HEK293T (cell line): ENCODE results near the gene NCOA7.
"Not testable (repeated sequence)": the region's sequence is repeated elsewhere in the genome, so short reads cannot be mapped to it uniquely, and the experiment has no call there.

Experiments used
- CTCF ChIA-PET: fragments of 350-600 bp; formaldehyde crosslinking; extraction: SDS; loops from one replicate; lab custom pipeline; 2021; ENCODE audit warnings: antibody characterized with exemption, inconsistent platforms; lab: Yijun Ruan, JAX
- POLR2A ChIA-PET: fragments of 350-600 bp; formaldehyde crosslinking; extraction: SDS; loops from one replicate; lab custom pipeline; 2020; ENCODE audit warnings: antibody characterized with exemption, inconsistent platforms; lab: Yijun Ruan, JAX
- DNase-seq: peaks from one replicate; pipeline ENCODE4 v3.0.0; 2012; ENCODE audit warnings: mixed read lengths; ENCODE audit errors: extremely low spot score
- ARNT ChIP-seq: fragments of 450-650 bp; IDR thresholded peaks from 2 replicates; pipeline ENCODE4 v1.6.1; 2017; ENCODE audit warnings: mild to moderate bottlenecking
- BHLHE40 ChIP-seq: fragments of 450-650 bp; IDR thresholded peaks from 2 replicates; pipeline ENCODE4 v1.6.1; 2016; ENCODE audit warnings: mild to moderate bottlenecking, moderate library complexity, borderline replicate concordance
- CTBP1 ChIP-seq: fragments of 450-650 bp; IDR thresholded peaks from 2 replicates; pipeline ENCODE4 v1.6.1; 2016; ENCODE audit warnings: borderline replicate concordance
- ELF4 ChIP-seq: fragments of 450-650 bp; IDR thresholded peaks from 2 replicates; pipeline ENCODE4 v1.6.1; 2017; ENCODE audit warnings: antibody characterized with exemption
- FOXA1 ChIP-seq: fragments of 450-650 bp; IDR thresholded peaks from 2 replicates; pipeline ENCODE4 v1.6.1; 2016; ENCODE audit warnings: mild to moderate bottlenecking
- FOXK2 ChIP-seq: fragments of 450-650 bp; IDR thresholded peaks from 2 replicates; pipeline ENCODE4 v1.6.1; 2016; ENCODE audit warnings: mild to moderate bottlenecking
- FOXM1 ChIP-seq: fragments of 450-650 bp; IDR thresholded peaks from 2 replicates; pipeline ENCODE4 v1.6.1; 2017; ENCODE audit warnings: mild to moderate bottlenecking, borderline replicate concordance
- HDGF ChIP-seq: fragments of 450-650 bp; IDR thresholded peaks from 2 replicates; pipeline ENCODE4 v1.6.1; 2017; ENCODE audit warnings: antibody characterized with exemption, borderline replicate concordance
- L3MBTL2 ChIP-seq: fragments of 450-650 bp; conservative IDR thresholded peaks from 2 replicates; pipeline ENCODE4 v1.6.1; 2016; ENCODE audit warnings: mild to moderate bottlenecking
- LEF1 ChIP-seq: fragments of 450-650 bp; IDR thresholded peaks from 2 replicates; pipeline ENCODE4 v1.6.1; 2017; ENCODE audit warnings: mild to moderate bottlenecking, borderline replicate concordance
- NFRKB ChIP-seq: fragments of 450-650 bp; IDR thresholded peaks from 2 replicates; pipeline ENCODE4 v1.6.1; 2016; ENCODE audit warnings: mild to moderate bottlenecking, moderate library complexity
- SP1 ChIP-seq: fragments of 450-650 bp; IDR thresholded peaks from 2 replicates; pipeline ENCODE4 v1.6.1; 2017
- SUZ12 ChIP-seq: fragments of 450-650 bp; IDR thresholded peaks from 2 replicates; pipeline ENCODE4 v1.6.1; 2016; ENCODE audit warnings: mild to moderate bottlenecking
- TARDBP ChIP-seq: fragments of 450-650 bp; IDR thresholded peaks from 2 replicates; pipeline ENCODE4 v1.6.1; 2016
- ZNF384 ChIP-seq: fragments of 450-650 bp; IDR thresholded peaks from 2 replicates; pipeline ENCODE4 v1.6.1; 2016
- TF ChIP-seq, protein P1 (sequence below): fragments of 450-650 bp; IDR thresholded peaks from 2 replicates; pipeline ENCODE4 v1.6.1; 2016

The NCOA7 gene

DNA sequence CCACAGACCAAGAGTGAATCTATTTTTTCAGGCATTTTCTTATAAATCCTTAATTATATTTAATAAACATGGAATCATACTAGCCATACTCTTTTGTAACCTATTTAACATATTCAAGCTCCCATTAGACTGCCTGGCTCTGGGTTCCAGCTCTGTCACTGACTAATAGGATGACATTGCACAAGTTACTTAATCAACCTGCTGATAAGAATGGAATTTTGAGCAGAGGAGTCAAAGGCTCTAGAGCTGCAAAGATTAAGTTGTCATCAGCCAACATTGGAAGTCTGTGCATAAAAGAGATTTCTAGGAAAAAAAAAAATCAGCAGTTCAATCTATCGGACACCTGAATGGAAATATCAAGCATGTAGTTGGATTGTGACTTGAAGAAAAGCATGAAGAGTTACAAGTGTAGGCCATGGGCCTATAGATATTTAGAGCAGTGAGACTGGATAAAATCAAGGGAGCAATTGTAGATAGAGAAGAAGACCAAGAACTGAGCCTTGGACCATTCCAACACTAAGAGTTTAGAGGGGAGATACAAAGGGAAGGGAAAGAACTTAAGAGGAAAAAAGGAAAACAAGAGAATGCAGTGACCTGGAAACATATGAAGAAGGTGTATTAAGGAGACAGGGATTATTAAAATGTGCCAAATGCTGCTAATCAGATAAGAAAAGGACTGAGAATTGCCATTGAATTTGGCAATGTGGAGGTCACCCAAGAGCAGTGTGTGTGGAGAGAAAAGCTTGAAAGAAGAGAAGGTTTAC, 154.8 kb downstream of the NCOA7 start:
- TF ChIP-seq ELF4: no peak
- no peak for TF ChIP-seq ARNT
- no peak for TF ChIP-seq HDGF
- no peak for TF ChIP-seq SP1
- TF ChIP-seq LEF1: no peak
- TF ChIP-seq, protein P1, sequence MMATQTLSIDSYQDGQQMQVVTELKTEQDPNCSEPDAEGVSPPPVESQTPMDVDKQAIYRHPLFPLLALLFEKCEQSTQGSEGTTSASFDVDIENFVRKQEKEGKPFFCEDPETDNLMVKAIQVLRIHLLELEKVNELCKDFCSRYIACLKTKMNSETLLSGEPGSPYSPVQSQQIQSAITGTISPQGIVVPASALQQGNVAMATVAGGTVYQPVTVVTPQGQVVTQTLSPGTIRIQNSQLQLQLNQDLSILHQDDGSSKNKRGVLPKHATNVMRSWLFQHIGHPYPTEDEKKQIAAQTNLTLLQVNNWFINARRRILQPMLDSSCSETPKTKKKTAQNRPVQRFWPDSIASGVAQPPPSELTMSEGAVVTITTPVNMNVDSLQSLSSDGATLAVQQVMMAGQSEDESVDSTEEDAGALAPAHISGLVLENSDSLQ: no peak
- TF ChIP-seq FOXK2: no peak
- no peak for TF ChIP-seq NFRKB
- no peak for TF ChIP-seq SUZ12
- no peak for TF ChIP-seq ZNF384
- no peak for TF ChIP-seq TARDBP
- TF ChIP-seq FOXM1: no peak
- ChIA-PET CTCF (interaction anchor here (1.0 to 3.1 kb wide), 5 partner anchors 10 to 155 kb away, joined by 3 to 42 read pairs (median 4); partner anchors contain the start of genes HINT3 and NCOA7), POLR2A (interaction anchor here (1.0 to 6.5 kb wide), 6 partner anchors 11 to 164 kb away, joined by 5 to 36 read pairs (median 11); partner anchors contain the start of genes HINT3, NCOA7 and TRMT11)
- no peak for DNase-seq

DNA sequence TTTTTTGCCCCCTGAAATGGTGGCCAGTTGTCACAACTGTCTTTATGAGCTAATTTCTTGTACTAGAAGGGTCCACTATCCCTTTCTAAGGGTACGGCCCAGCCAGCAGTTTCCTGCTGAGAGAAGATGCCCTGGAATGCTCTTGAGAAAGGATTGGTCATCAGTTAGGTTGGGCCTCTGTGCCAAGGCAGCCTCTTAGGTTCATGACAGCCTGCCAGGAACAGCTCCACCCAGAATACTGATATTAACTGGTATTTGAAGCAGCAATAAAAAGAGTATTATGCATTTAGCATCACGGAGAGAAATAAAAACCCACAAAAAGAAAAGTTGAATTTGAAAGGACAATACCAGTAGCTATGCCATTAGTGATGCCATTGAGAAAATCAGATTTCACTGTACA, 156.9 kb downstream of the NCOA7 start:
- CTCF ChIA-PET: interaction anchor here (3.1 kb wide), 1 partner anchor 9 kb away, joined by 42 read pairs; the partner anchor contains the start of gene HINT3
- no peak for TF ChIP-seq TARDBP
- no peak for TF ChIP-seq SUZ12
- no peak for TF ChIP-seq FOXM1
- no peak for TF ChIP-seq SP1
- POLR2A ChIA-PET: interaction anchor here (1.0 to 6.5 kb wide), 6 partner anchors 9 to 166 kb away, joined by 3 to 36 read pairs (median 11); partner anchors contain the start of genes HINT3, NCOA7 and TRMT11
- no peak for DNase-seq

DNA sequence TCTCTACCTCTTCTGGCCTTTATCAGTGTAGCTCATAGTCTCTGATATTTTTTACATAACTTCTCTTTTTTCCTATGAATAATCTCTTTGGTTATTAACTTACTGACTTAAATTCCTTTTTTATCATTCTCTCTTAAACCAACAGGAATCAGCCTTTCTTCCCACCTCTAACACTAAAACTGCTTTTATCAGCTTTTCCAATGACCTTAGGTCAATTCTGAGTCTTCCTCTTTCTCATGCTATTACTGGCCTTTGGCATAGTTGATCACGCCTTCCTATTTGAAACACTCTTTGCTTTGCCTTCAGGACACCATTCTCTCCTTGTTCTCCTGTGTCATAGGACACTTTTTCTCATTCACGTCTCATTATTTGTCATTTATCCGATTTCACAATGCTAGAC, 157.7 kb downstream of the NCOA7 start:
- POLR2A ChIA-PET: interaction anchor here (1.0 to 6.5 kb wide), 5 partner anchors 8 to 167 kb away, joined by 3 to 36 read pairs (median 15); partner anchors contain the start of genes HINT3 and NCOA7
- CTCF ChIA-PET: interaction anchor here (3.1 kb wide), 1 partner anchor 8 kb away, joined by 42 read pairs; the partner anchor contains the start of gene HINT3
- no peak for DNase-seq
- TF ChIP-seq, protein P1: no peak
- TF ChIP-seq TARDBP (no peak), NFRKB (no peak), HDGF (no peak), ARNT (no peak), FOXA1 (no peak), BHLHE40 (no peak), SUZ12 (no peak), FOXK2 (no peak), SP1 (no peak), CTBP1 (no peak), LEF1 (no peak), L3MBTL2 (no peak), FOXM1 (no peak)

DNA sequence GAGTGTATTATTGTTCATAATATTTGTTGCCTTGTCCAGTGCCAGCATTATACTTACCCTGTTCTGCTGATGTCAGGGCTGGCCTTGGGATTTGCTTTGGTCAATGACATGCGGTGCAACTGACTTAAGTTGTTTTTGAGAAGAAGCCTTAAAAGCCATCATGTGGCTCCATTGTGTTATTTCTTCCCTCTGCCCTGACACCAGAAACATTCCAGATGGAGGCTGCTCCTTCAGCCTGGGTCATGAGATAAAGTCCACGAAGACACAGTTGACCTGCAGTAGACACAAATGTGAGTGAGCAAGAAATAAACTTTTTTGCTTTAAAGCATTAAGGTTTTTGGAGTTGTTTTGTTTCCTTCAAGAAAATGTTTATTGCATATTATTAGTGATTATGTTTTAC, 158.3 kb downstream of the NCOA7 start:
- no peak for DNase-seq
- TF ChIP-seq, protein P1: no peak
- TF ChIP-seq TARDBP: no peak
- TF ChIP-seq FOXA1: no peak
- TF ChIP-seq CTBP1: no peak
- TF ChIP-seq SP1: no peak
- no peak for TF ChIP-seq HDGF
- TF ChIP-seq BHLHE40: no peak
- TF ChIP-seq FOXK2: no peak
- no peak for TF ChIP-seq SUZ12
- no peak for TF ChIP-seq ARNT
- TF ChIP-seq FOXM1: no peak
- no peak for TF ChIP-seq ELF4
- TF ChIP-seq L3MBTL2: no peak
- TF ChIP-seq ZNF384: no peak
- no peak for TF ChIP-seq NFRKB
- no peak for TF ChIP-seq LEF1
- ChIA-PET CTCF (interaction anchor here (3.1 kb wide), 1 partner anchor 7 kb away, joined by 42 read pairs; the partner anchor contains the start of gene HINT3), POLR2A (no interaction called here)

DNA sequence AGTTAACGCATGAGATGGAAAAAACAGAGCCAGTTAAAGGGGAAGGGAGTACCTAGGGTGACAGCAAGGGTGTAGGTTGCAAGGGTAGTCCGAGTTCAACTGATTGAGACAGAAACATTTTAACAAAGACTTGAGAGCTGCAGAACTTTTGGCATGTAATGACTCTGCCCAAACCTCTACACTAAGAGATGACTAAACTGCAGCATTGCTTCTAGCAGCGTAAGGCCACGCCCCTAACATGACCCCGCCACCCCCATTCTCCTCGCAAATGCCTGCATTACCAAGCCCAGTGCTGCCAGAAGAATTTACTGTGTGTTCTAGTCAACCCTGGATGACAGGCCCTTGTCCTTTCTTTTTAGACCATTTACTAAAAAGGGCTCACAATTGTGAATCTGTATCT, 159.5 kb downstream of the NCOA7 start:
- no peak for DNase-seq
- TF ChIP-seq FOXM1 (no peak), SP1 (no peak), L3MBTL2 (no peak)
- ChIA-PET CTCF (no interaction called here), POLR2A (no interaction called here)

DNA sequence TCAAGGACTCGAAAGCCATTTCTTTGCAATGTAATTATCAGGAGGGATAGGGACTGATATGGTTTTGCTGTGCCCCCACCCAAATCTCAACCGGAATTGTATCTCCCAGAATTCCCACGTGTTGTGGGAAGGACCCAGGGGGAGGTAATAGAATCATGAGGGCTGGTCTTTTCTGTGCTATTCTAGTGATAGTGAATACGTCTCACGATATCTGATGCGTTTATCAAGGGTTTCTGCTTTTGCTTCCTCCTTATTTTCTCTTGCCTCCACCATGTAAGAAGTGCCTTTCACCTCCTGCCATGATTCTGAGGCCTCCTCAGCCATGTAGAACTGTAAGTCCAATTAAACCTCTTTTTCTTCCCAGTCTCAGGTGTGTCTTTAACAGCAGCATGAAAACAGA, 160.0 kb downstream of the NCOA7 start:
- not testable (repeated sequence) for DNase-seq
- CTCF ChIA-PET: interaction anchor here (0.7 to 1.1 kb wide), 3 partner anchors 10 to 197 kb away, joined by 3 to 4 read pairs (median 3); no protein-coding TSS in a partner anchor
- POLR2A ChIA-PET: interaction anchor here (0.9 to 1.2 kb wide), 2 partner anchors 36 to 44 kb away, joined by 3 to 4 read pairs; no protein-coding TSS in a partner anchor
